Sigmoid colon (tissue), 7 donors: ENCODE results near the gene TRIO. TPM values are rescaled to one million over a fixed set of nuclear protein-coding genes. Genes with fewer than 3 reads are reported as not detected.

Experiments used
- DNase-seq: peaks from one replicate; pipeline ENCODE4 v3.0.0-alpha.2; 2019
- H3K27ac ChIP-seq, 4 donors: fragments of 200-600 bp; sonication (generic); one replicate each; pipeline ENCODE4 v1.5.1; 2016 to 2019; ENCODE audit warnings: mild to moderate bottlenecking in 1 of 4
- H3K27me3 ChIP-seq, 3 donors: fragments of 200-600 bp; sonication (generic); one replicate each; pipeline ENCODE4 v1.5.1; 2019; ENCODE audit warnings: mild to moderate bottlenecking in 1 of 3
- H3K36me3 ChIP-seq, 4 donors: fragments of 200-600 bp; sonication (generic); one replicate each; pipeline ENCODE4 v1.5.1; 2016 to 2019
- H3K4me1 ChIP-seq, 4 donors: fragments of 200-600 bp; sonication (generic); one replicate each; pipeline ENCODE4 v1.5.1; 2017 to 2019
- H3K4me3 ChIP-seq, 4 donors: fragments of 200-600 bp; sonication (generic); one replicate each; pipeline ENCODE4 v1.5.1; 2017 to 2019; ENCODE audit warnings: mild to moderate bottlenecking in 2 of 4, moderate library complexity in 1 of 4
- H3K9me3 ChIP-seq, 4 donors: fragments of 200-600 bp in 3 of 4; sonication (generic) in 3 of 4; one replicate each; pipeline versions ENCODE4 v1.5.1 to v1.6.1; 2013 to 2019
- EP300 ChIP-seq, 4 donors: sonication (generic); formaldehyde crosslinking; IDR thresholded peaks; one replicate each; pipeline ENCODE4 v1.6.1; 2017; ENCODE audit warnings: antibody characterized with exemption in 4 of 4
- POLR2A ChIP-seq, 2 donors: fragments of 450-650 bp; IDR thresholded peaks; one replicate each; pipeline ENCODE4 v1.6.1; 2016; ENCODE audit warnings: antibody characterized with exemption in 2 of 2, mild to moderate bottlenecking in 2 of 2, moderate library complexity in 2 of 2
- POLR2AphosphoS5 ChIP-seq, 4 donors: sonication (generic); formaldehyde crosslinking; IDR thresholded peaks; one replicate each; pipeline ENCODE4 v1.6.1; 2017; ENCODE audit warnings: antibody characterized with exemption in 4 of 4
- WGBS, 2 donors: extraction: QIAGEN DNeasy Blood & Tissue Kit; methylation state at CpG; one replicate each; pipeline ENCODE4 v1.1.7; 2013; 5-methylcytosine and 5-hydroxymethylcytosine counted together
- intact Hi-C: fragments of 100-400 bp; cut with DNase I; formaldehyde crosslinking; loops from one replicate; pipeline ENCODE4 v1.15.1; 2023
- polyA plus RNA-seq, 3 donors: library from polyadenylated mRNA; stranded (reverse); fragments of 200-250 nt; gene quantifications; one replicate each; pipeline ENCODE4 v1.2.3, GENCODE V29; 2013
- total RNA-seq, 4 donors: library from RNA; depleted of rRNA; stranded (reverse); fragments of >200 nt; gene quantifications; one replicate each; pipeline ENCODE4 v1.1.0, GENCODE V29; 2016
- TF ChIP-seq, protein P1 (sequence below), 4 experiments: fragments of 450-650 bp in 3 of 4; fragments of 200-600 bp in 1 of 4; IDR thresholded peaks; one replicate each; pipeline ENCODE4 v1.5.1; 2016 to 2019; ENCODE audit warnings: antibody characterized with exemption in 4 of 4, mild to moderate bottlenecking in 3 of 4, moderate library complexity in 2 of 4
- donor health status: healthy with polysubstance abuse.
- donor health status: Bipolar disorder and iron deficiency.
- donor health status: healthy.

The TRIO gene
- total and polyA plus RNA-seq, 7 donors, result 34.8 to 300 (median 119) TPM

DNA sequence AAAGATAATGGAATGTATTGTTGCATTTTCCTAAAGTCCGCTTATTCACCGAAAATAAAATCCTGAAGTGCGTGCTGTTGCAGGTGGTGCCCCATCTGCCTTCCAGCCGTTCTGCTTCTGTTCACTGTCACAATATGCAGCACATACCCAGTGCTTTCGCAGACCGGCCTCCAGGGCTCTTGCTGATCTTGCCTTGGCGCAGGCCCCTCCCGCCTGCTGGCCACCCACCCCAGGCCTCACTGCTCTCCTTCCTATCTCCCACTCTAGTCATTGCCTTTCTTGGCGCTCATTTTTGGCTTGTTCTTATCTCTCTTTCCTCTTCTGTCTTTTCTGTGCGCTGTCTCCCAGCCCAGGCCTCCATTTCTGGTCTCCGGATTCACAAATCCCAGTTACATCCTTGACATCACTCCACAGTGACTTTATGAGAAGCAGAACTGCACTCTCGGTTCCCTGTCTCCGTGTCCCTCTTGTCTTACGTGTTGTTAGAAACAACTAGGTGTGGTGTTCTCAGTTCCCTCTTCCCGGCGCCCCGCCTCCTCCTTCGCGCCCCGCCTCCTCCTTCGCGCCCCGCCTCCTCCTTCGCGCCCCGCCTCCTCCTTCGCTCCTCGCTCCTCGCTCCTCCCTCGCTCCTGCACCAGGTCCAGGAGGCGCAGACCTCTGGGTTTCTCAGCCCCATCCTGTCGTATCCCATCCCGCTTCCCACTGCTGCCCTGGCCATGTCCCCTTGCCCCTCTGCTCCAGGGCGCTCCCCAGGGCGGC, 236.8 kb downstream of the TRIO start:
- intact Hi-C loops, result no loop called here
- WGBS, 2 donors, result 88 to 93% methylated on average over 35 of the region's 35 CpGs

DNA sequence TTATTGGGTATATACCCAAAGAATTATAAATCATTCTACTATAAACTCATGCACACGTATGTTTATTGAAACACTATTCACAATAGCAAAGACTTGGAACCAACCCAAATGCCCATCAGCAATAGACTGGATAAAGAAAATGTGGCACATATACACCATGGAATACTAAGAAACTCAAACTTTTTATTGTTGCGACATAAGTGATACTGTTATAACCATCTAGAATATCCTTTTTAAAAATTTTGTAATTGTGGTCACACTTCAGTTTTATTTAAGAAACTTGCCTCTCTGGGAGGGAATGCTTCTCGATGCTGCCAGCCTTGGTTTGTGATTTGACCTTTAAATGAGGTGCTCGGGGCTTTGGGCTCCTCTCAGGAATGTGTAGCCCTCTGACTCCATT, 237.6 kb downstream of the TRIO start:
- intact Hi-C loops, result no loop called here
- Histone ChIP-seq H3K27me3 (no peaks in the 10 kb centered on the region), H3K27ac (no peak overlapping the region), H3K36me3 (peaks cover 42 to 91% (median 48%) of the 10 kb centered on the region in 4 donors), H3K4me3 (no peak overlapping the region), H3K9me3 (no peaks in the 10 kb centered on the region), H3K4me1 (peaks cover 0 to 5% (median 0%) of the 10 kb centered on the region in 4 donors)
- DNase-seq, result no peak
- 78 to 81% methylated on average over 4 of the region's 4 CpGs for WGBS, 2 donors
- no peak for TF ChIP-seq POLR2AphosphoS5 (IDR thresholded peaks at IDR 0.05)
- TF ChIP-seq, protein P1, sequence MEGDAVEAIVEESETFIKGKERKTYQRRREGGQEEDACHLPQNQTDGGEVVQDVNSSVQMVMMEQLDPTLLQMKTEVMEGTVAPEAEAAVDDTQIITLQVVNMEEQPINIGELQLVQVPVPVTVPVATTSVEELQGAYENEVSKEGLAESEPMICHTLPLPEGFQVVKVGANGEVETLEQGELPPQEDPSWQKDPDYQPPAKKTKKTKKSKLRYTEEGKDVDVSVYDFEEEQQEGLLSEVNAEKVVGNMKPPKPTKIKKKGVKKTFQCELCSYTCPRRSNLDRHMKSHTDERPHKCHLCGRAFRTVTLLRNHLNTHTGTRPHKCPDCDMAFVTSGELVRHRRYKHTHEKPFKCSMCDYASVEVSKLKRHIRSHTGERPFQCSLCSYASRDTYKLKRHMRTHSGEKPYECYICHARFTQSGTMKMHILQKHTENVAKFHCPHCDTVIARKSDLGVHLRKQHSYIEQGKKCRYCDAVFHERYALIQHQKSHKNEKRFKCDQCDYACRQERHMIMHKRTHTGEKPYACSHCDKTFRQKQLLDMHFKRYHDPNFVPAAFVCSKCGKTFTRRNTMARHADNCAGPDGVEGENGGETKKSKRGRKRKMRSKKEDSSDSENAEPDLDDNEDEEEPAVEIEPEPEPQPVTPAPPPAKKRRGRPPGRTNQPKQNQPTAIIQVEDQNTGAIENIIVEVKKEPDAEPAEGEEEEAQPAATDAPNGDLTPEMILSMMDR (IDR thresholded peaks at IDR 0.05), result no peak
- TF ChIP-seq POLR2A (IDR thresholded peaks at IDR 0.05), result no peak
- TF ChIP-seq EP300 (IDR thresholded peaks at IDR 0.05), result no peak

More for the DNA sequence above, 236.8 kb downstream of the TRIO start:
- TF ChIP-seq POLR2AphosphoS5 (IDR thresholded peaks at IDR 0.05) (no peak), EP300 (IDR thresholded peaks at IDR 0.05) (no peak), POLR2A (IDR thresholded peaks at IDR 0.05) (no peak)
- TF ChIP-seq, protein P1 (IDR thresholded peaks at IDR 0.05), result no peak
- Histone ChIP-seq H3K4me1 (peaks cover 0 to 5% (median 0%) of the 10 kb centered on the region in 4 donors), H3K27ac (no peak overlapping the region), H3K36me3 (peaks cover 38 to 93% (median 50%) of the 10 kb centered on the region in 4 donors), H3K9me3 (no peaks in the 10 kb centered on the region), H3K4me3 (no peak overlapping the region), H3K27me3 (no peaks in the 10 kb centered on the region)
- no peak for DNase-seq

DNA sequence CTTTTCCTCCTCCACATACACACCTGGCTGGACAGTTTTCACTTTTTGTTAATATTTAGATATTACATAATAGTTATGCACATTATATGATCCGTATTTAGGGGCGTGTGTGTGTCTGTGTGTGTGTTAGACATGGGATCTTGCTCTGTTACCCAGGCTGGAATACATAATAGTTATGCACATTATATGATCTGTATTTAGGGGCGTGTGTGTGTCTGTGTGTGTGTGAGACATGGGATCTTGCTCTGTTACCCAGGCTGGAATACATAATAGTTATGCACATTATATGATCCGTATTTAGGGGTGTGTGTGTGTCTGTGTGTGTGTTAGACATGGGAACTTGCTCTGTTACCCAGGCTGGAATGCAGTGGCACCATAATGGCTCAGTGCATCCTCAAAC, 239.5 kb downstream of the TRIO start:
- intact Hi-C loops, result no loop called here
- Histone ChIP-seq H3K4me3 (no peak overlapping the region), H3K4me1 (peaks cover 0 to 15% (median 4%) of the 10 kb centered on the region in 4 donors), H3K9me3 (no peaks in the 10 kb centered on the region), H3K27ac (no peak overlapping the region), H3K36me3 (peaks cover 41 to 80% (median 46%) of the 10 kb centered on the region in 4 donors), H3K27me3 (no peaks in the 10 kb centered on the region)
- 91 to 95% methylated on average over 4 of the region's 4 CpGs for WGBS, 2 donors
- no peak for TF ChIP-seq POLR2A (IDR thresholded peaks at IDR 0.05)
- no peak for TF ChIP-seq POLR2AphosphoS5 (IDR thresholded peaks at IDR 0.05)
- no peak for TF ChIP-seq EP300 (IDR thresholded peaks at IDR 0.05)
- TF ChIP-seq, protein P1 (IDR thresholded peaks at IDR 0.05), result no peak
- no peak for DNase-seq

DNA sequence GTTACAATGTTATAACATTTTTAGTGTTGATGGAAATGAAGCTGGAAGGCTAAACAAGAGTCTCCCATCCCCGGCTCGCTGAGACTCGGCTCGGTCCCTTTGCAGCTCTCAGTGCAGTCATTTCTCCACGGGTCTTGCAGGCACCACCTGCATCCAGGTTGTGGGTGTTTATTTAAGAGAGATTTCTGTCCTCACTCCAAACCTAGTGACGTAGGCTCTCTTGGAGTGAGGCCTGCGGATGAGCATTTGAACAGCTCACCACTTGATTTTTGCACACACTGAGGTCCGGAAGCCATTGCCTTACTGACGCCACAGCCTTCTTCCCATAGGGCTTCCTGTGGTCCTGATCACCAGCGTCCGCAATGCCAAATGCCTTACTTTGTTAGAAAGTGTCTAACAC, 240.8 kb downstream of the TRIO start:
- intact Hi-C loops, result no loop called here
- Histone ChIP-seq H3K4me3 (no peak overlapping the region), H3K27ac (peak overlapping the region in 1 of 4 donors; percentile 3), H3K36me3 (peaks cover 28 to 80% (median 40%) of the 10 kb centered on the region in 4 donors), H3K9me3 (no peaks in the 10 kb centered on the region), H3K4me1 (peaks cover 0 to 16% (median 4%) of the 10 kb centered on the region in 4 donors), H3K27me3 (no peaks in the 10 kb centered on the region)
- WGBS, 2 donors, result 87 to 89% methylated on average over 11 of the region's 11 CpGs
- no peak for DNase-seq
- no peak for TF ChIP-seq POLR2AphosphoS5 (IDR thresholded peaks at IDR 0.05)
- no peak for TF ChIP-seq POLR2A (IDR thresholded peaks at IDR 0.05)
- no peak for TF ChIP-seq EP300 (IDR thresholded peaks at IDR 0.05)
- TF ChIP-seq, protein P1 (IDR thresholded peaks at IDR 0.05), result no peak
